ENCODE measurements around the gene SHCBP1L.

Gene SHCBP1L

DNA sequence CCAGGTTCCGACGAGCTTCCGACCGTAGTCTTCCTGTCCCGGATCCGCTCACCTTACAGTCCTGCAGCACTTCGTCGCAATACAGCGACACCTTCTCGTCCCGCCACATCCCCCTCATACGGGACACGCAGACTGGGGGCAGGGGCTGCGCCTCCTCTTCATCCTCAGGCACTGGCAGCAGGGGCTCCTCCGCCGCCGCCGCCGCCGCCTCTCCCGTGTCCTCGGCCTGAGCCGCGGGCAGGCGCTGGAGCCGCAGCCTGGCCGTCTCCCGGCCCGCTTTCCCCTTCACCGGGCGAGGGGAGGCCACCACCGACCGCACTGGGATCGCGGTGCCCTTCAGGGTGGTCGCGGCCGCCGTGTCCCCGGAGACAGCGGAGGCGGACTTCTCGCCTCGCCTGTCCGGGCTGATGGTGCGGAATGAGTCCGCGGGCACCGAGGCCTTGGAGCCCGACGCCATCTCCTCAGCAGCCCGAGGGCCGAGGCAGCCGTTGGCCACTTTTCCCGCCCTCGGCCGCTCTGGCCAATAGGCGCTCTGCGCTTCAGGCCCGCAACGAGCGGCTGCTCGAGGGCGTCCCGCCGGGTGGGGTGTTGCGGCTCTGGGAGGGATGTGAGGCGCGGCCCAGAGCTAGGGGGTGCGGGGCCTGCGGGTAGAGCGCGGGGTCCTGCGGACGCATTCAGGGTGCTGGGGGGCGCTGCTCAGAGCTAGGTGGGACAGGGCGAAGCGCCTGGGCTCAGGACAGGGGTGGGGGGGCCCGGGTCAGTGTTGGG lies at the start of gene SHCBP1L:
SHCBP1L (minus strand) TSS at position 490 of the 768 bp plus-strand sequence; CDS start at position 457, 33 bp downstream.
- DNase-seq, result no peak

DNA sequence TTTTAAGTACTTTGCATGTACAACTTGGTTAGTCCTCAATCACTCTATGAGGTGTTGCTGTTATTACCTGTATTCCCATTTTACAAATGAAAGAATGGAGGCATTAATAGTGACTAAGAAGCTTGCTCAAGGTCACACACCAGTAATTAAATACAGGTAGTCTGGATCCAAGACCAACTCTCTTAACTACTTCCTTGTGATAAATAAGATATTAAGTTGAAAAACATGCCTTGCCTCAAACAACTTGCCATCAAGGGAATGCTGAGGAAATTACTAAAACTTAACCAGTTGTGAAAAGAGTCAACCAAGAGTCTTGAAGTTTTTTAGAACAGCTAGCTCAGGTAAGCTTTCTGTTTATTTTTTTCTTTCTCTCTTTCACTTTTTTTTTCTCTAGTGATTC lies 49.3 kb upstream of the SHCBP1L start:
- no peak for DNase-seq

GRCh38 chr1:183000167-183000962 lies 47.4 kb upstream of the SHCBP1L start:
- no peak for DNase-seq

DNA sequence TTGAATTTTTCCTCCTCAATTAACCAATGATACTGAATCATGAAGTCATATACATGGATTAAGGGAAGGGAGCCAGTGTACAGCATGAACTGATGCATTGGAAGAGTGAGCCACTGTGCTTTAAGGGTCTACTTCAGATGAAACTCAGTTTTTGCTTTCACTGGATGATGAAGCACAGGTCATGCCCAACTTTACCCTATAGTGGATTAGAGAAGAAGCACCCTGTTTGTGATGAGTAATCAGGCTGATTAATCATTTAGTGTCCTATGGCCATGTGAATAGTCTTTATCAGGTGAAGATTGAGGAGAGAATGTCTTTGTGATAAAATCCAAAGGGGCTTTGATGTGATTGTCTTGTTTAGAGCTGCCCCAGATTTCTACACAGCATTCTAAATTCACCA lies 45.5 kb upstream of the SHCBP1L start:
- no peak for DNase-seq

- DNase-seq, result no peak
Measured at GRCh38 chr1:182996816-182997215, 43.9 kb upstream of the SHCBP1L start.

DNA sequence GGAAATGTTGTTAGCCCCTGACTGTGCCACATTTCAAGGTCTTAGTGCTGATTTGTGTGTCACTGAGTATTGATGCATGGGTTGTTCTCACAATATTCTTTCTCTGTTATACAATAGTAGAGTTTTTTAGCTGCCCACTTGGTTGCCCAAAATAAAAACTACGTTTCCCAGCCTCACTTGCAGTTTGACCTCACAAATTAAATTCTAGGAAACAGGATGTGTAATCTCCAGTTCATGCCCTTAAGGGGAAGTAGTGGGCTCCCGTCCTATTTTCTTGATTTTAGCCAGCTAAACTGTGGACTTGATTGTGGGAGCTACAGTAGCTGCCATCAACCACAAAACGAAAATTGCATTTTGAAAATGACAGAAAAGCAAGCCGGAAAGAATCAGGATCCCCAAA lies 42.9 kb upstream of the SHCBP1L start:
- no peak for DNase-seq

GRCh38 chr1:182993746-182994145 lies 40.8 kb upstream of the SHCBP1L start:
- DNase-seq, result no peak

- no peak for DNase-seq
Measured at GRCh38 chr1:182990413-182991144, 37.6 kb upstream of the SHCBP1L start.

- no peak for DNase-seq
Measured at GRCh38 chr1:182985876-182986275, 32.9 kb upstream of the SHCBP1L start.

- DNase-seq, result no peak
Measured at GRCh38 chr1:182984621-182985020, 31.7 kb upstream of the SHCBP1L start.

GRCh38 chr1:182984138-182984537 lies 31.2 kb upstream of the SHCBP1L start:
- DNase-seq, result no peak

GRCh38 chr1:182978151-182978853 lies 25.3 kb upstream of the SHCBP1L start:
- no peak for DNase-seq

- DNase-seq, result no peak
Measured at GRCh38 chr1:182977480-182977879, 24.5 kb upstream of the SHCBP1L start.

DNA sequence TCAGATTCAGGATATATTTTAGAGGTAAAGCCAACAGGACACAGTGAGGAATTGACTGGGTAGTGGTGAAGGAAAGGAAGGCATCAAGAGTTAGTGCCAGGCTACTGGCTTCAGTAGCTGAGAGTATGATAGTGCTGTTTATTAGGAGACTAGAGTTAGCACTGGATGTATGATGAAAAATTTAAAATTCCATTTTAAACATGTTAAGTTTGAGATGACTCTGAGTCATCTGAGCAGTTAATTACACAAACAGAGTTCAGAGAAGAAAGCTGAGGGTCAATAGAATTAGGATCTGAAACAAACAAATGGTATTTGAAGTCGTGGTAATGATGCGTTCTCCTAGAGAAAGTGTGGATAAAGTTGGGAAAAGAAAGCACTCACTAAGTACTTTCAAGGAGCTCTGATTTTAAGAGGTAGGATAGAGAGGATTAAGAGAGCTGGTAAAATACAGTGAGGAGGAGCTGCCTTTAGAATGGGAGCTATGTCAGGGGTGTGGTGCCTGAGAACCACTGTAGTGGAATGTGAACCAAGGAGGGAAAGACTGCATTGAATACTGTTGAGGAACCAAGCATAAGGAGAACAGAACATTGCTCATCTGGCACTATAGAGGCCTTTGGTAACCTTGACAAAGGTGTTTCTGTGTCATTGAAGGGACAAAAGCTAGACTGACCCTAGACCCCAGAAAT lies 21.7 kb upstream of the SHCBP1L start:
- DNase-seq, result no peak

DNA sequence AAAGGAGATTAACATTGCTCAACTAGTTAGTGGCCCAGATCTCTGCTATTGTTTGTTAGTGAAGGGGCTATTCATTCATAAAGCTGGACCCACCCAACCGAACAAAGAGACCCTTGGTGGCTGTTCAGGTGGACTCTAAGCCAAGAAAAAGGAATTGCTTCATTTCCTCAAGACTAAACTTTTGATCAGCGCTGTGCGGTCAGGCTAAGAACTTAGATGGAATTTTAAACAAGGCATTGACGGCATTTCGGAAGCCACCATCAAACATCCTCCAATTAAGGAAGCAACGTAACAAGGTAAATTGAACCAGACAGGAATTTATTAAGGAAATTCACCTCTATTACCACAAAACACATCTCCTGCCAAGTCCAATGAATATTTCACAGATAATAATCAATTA lies 19.9 kb upstream of the SHCBP1L start:
- no peak for DNase-seq

GRCh38 chr1:182972231-182972630 lies 19.3 kb upstream of the SHCBP1L start:
- no peak for DNase-seq

GRCh38 chr1:182971219-182971618 lies 18.3 kb upstream of the SHCBP1L start:
- DNase-seq, result no peak

- no peak for DNase-seq
Measured at GRCh38 chr1:182968836-182969734, 16.1 kb upstream of the SHCBP1L start.

DNA sequence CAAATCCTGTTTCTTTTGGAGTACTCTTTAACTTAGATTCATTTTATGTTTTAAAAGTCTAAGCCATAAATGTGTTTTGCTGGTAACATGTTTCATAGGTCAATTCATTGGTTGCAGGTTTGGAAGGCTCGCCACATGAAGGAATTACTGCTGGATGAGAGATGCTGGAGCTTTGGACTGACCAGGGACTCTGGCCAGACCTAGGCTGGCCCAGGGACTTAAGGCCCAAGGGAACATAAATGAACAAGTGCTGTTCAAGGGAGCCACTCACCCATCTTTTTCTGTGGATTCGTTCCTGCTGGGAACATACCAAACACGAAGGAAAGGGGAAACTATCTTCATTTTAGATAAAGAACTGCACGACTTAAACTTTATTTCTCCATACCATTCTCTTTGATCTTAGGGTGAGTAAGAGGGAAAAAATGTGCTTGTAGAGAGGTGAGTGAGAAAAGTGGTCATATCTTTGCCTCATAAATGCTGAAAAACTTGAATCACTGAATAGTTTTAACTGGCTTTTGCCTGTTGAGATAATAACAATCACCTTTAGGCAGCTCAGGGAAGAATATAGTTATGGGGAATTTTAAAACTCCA lies 15.3 kb upstream of the SHCBP1L start:
- DNase-seq, result no peak

- DNase-seq, result no peak
Measured at GRCh38 chr1:182965861-182966260, 12.9 kb upstream of the SHCBP1L start.

GRCh38 chr1:182965096-182965495 lies 12.1 kb upstream of the SHCBP1L start:
- no peak for DNase-seq

Measured in activated naive CD4-positive, alpha-beta T cell treated with anti-CD3 and anti-CD28 coated beads, Interleukin-2, amount 50 U/mL, for 16 hours (primary cell).